Endometrial microvascular endothelial cells (primary cell): ENCODE data around the gene DDX52. TPM values are rescaled to one million over a fixed set of nuclear protein-coding genes. Genes with fewer than 3 reads are reported as not detected.
"Not testable (repeated sequence)": the region's sequence is repeated elsewhere in the genome, so short reads cannot be mapped to it uniquely, and the experiment has no call there.

ENCODE experiments used
- in situ Hi-C: cut with HindIII; loops from 2 replicates; pipeline ENCODE4 v1.10.0; 2017; ENCODE audit warnings: low sequenced_read_pairs, low pct_unique_long_range_greater_than_20kb; ENCODE audit errors: inconsistent ontology term
- total RNA-seq: library from RNA; depleted of rRNA; stranded (reverse); fragments of >200 nt; gene quantifications from one replicate; pipeline ENCODE4 v1.2.3, GENCODE V29; 2015; ENCODE audit errors: inconsistent ontology term

The DDX52 gene
- total RNA-seq, 1 donor from 2014 or later, result 27.3 TPM

- in situ Hi-C loops, result no loop called here
These were observed 16.7 kb upstream of the DDX52 start for GRCh38 chr17:37659925-37660324.

GRCh38 chr17:37657202-37657601 is 14.0 kb upstream of the DDX52 start:
- in situ Hi-C loops, result no loop called here

GRCh38 chr17:37651849-37652248 is 8.6 kb upstream of the DDX52 start:
- in situ Hi-C loops, result no loop called here

GRCh38 chr17:37650419-37651003 is 7.3 kb upstream of the DDX52 start:
- in situ Hi-C loops, result no loop called here

GRCh38 chr17:37648555-37648954 is 5.3 kb upstream of the DDX52 start:
- in situ Hi-C loops, result no loop called here

GRCh38 chr17:37647856-37648255 is 4.6 kb upstream of the DDX52 start:
- in situ Hi-C loops, result no loop called here

- in situ Hi-C loops, result no loop called here
These were observed 623 bp upstream of the DDX52 start for GRCh38 chr17:37643869-37644268.

GRCh38 chr17:37642681-37643080 is 565 bp downstream of the DDX52 start:
- in situ Hi-C loops, result no loop called here

- in situ Hi-C loops, result no loop called here
These were observed 3.2 kb downstream of the DDX52 start for GRCh38 chr17:37640015-37640414.

GRCh38 chr17:37637956-37638355 is 5.3 kb downstream of the DDX52 start:
- in situ Hi-C loops, result no loop called here

GRCh38 chr17:37616430-37616829 is 26.8 kb downstream of the DDX52 start:
- in situ Hi-C loops, result not testable (repeated sequence)

- in situ Hi-C loops, result no loop called here
These were observed 28.4 kb downstream of the DDX52 start for GRCh38 chr17:37614823-37615222.

GRCh38 chr17:37614391-37614790 is 28.9 kb downstream of the DDX52 start:
- in situ Hi-C loops, result no loop called here

GRCh38 chr17:37610971-37611370 is 32.3 kb downstream of the DDX52 start:
- in situ Hi-C loops, result no loop called here

GRCh38 chr17:37610041-37610420 is 33.2 kb downstream of the DDX52 start:
- in situ Hi-C loops, result not testable (repeated sequence)

GRCh38 chr17:37609170-37610040 is 33.8 kb downstream of the DDX52 start, which contains the start of gene SYNRG:
Gene SYNRG (minus strand): TSS chr17:37609418. CDS start chr17:37609355, 63 bp downstream.
- in situ Hi-C loops, result no loop called here

GRCh38 chr17:37608351-37609169 is 34.7 kb downstream of the DDX52 start:
- in situ Hi-C loops, result no loop called here

- in situ Hi-C loops, result no loop called here
These were observed 35.5 kb downstream of the DDX52 start for GRCh38 chr17:37607637-37608331.
